SHP77 treated with DMSO at 0.1 percent for 48 hours (cell line): Measurements from ENCODE around the gene KRT222.

Experiments
- DNase-seq: peaks from one replicate; lab custom pipeline; 2025; lab: John Stamatoyannopoulos, UW

The KRT222 gene

GRCh38 chr17:40658396-40658795 is 6.6 kb downstream of the KRT222 start:
- DNase-seq: no peak

- DNase-seq: no peak
Observed at GRCh38 chr17:40651939-40652338, 13.0 kb downstream of the KRT222 start.

- DNase-seq: peak; percentile 12
Observed at GRCh38 chr17:40648384-40648968, 16.5 kb downstream of the KRT222 start.

GRCh38 chr17:40647624-40648383 is 17.2 kb downstream of the KRT222 start, which contains the start of gene SMARCE1:
TSS of gene SMARCE1 (minus strand) at chr17:40647818. CDS start at chr17:40645802, 2,016 bp downstream.
- peak; percentile 56 for DNase-seq

GRCh38 chr17:40646791-40647623 is 18.0 kb downstream of the KRT222 start:
- DNase-seq: no peak

- no peak for DNase-seq
Observed at GRCh38 chr17:40645943-40646342, 19.0 kb downstream of the KRT222 start.

GRCh38 chr17:40645291-40645690 is 19.7 kb downstream of the KRT222 start:
- no peak for DNase-seq

- no peak for DNase-seq
Observed at GRCh38 chr17:40637931-40638330, 27.0 kb downstream of the KRT222 start.

- no peak for DNase-seq
Observed at GRCh38 chr17:40633871-40634270, 31.1 kb downstream of the KRT222 start.

- no peak for DNase-seq
Observed at GRCh38 chr17:40632216-40632615, 32.8 kb downstream of the KRT222 start.

- DNase-seq: no peak
Observed at GRCh38 chr17:40629842-40630241, 35.1 kb downstream of the KRT222 start.

GRCh38 chr17:40625311-40625710 is 39.7 kb downstream of the KRT222 start:
- DNase-seq: no peak

- DNase-seq: no peak
Observed at GRCh38 chr17:40623419-40624210, 41.4 kb downstream of the KRT222 start.

GRCh38 chr17:40622509-40622928 is 42.5 kb downstream of the KRT222 start:
- no peak for DNase-seq

GRCh38 chr17:40621578-40621977 is 43.4 kb downstream of the KRT222 start:
- no peak for DNase-seq

GRCh38 chr17:40621019-40621418 is 44.0 kb downstream of the KRT222 start:
- DNase-seq: no peak

- no peak for DNase-seq
Observed at GRCh38 chr17:40618754-40619625, 46.0 kb downstream of the KRT222 start.

GRCh38 chr17:40617678-40618240 is 47.2 kb downstream of the KRT222 start:
- no peak for DNase-seq

GRCh38 chr17:40616592-40616991 is 48.4 kb downstream of the KRT222 start:
- DNase-seq: no peak

- no peak for DNase-seq
Observed at GRCh38 chr17:40615841-40616476, 49.0 kb downstream of the KRT222 start.
